Vagina (tissue), 2 donors: ENCODE data around the gene LAMP2. TPM values are rescaled to one million over a fixed set of nuclear protein-coding genes. Genes with fewer than 3 reads are reported as not detected.

ENCODE experiments used
- DNase-seq, 2 donors: peaks; one replicate each; pipeline ENCODE4 v3.0.0-alpha.2; 2017; ENCODE audit errors: extremely low spot score in 2 of 2
- H3K27ac ChIP-seq: fragments of 200-600 bp; sonication (generic); one replicate; pipeline ENCODE4 v1.5.1; 2019
- H3K27me3 ChIP-seq: fragments of 200-600 bp; sonication (generic); one replicate; pipeline ENCODE4 v1.5.1; 2019
- H3K36me3 ChIP-seq, 2 donors: fragments of 200-600 bp; sonication (generic); one replicate each; pipeline ENCODE4 v1.5.1; 2017 to 2019
- H3K4me1 ChIP-seq: fragments of 200-600 bp; sonication (generic); one replicate; pipeline ENCODE4 v1.5.1; 2019
- H3K4me3 ChIP-seq, 2 donors: fragments of 200-600 bp; sonication (generic); 1 replicate in 1 of 2; 2 replicates in 1 of 2; pipeline ENCODE4 v1.5.1; 2016 to 2019
- H3K9me3 ChIP-seq: fragments of 200-600 bp; sonication (generic); one replicate; pipeline ENCODE4 v1.5.1; 2019
- CTCF ChIP-seq, 3 experiments: fragments of 450-650 bp in 2 of 3; fragments of 200-600 bp in 1 of 3; sonication (generic) in 1 of 3; IDR thresholded peaks; one replicate each; pipeline ENCODE4 v1.5.1; 2017 to 2019; ENCODE audit warnings: antibody characterized with exemption in 3 of 3, mild to moderate bottlenecking in 2 of 3, moderate library complexity in 2 of 3
- POLR2A ChIP-seq, 2 donors: fragments of 450-650 bp; IDR thresholded peaks; one replicate each; pipeline ENCODE4 v1.6.1; 2017; ENCODE audit warnings: antibody characterized with exemption in 2 of 2, mild to moderate bottlenecking in 2 of 2, moderate library complexity in 2 of 2
- POLR2AphosphoS5 ChIP-seq, 2 donors: sonication (generic); formaldehyde crosslinking; IDR thresholded peaks; one replicate each; pipeline ENCODE4 v1.9.0; 2017; ENCODE audit warnings: antibody characterized with exemption in 2 of 2, mild to moderate bottlenecking in 2 of 2, low read depth in 1 of 2; ENCODE audit not compliant: insufficient read depth in 1 of 2
- intact Hi-C: fragments of 100-400 bp; cut with DNase I; formaldehyde crosslinking; loops from one replicate; pipeline ENCODE4 v1.15.1; 2023
- total RNA-seq: library from RNA; depleted of rRNA; stranded (reverse); fragments of >200 nt; gene quantifications from one replicate; pipeline ENCODE4 v1.2.3, GENCODE V29; 2016

LAMP2 gene
- total RNA-seq, 1 donor from 2014 or later: 106 TPM

- H3K4me1 ChIP-seq: no peaks in the 10 kb centered on the region
- DNase-seq: no peak
- intact Hi-C loops: no loop called here
- H3K27me3 ChIP-seq: no peaks in the 10 kb centered on the region
- no peaks in the 10 kb centered on the region for H3K36me3 ChIP-seq
- H3K9me3 ChIP-seq: no peaks in the 10 kb centered on the region
- no peak for TF ChIP-seq CTCF (IDR thresholded peaks at IDR 0.05)
- no peak for TF ChIP-seq POLR2A (IDR thresholded peaks at IDR 0.05)
- no peak for TF ChIP-seq POLR2AphosphoS5 (IDR thresholded peaks at IDR 0.05; ENCODE audit: insufficient read depth in 1 of 2, low read depth in 1 of 2)
- H3K4me3 ChIP-seq: no peak overlapping the region
- H3K27ac ChIP-seq: no peak overlapping the region
Observed at GRCh38 chrX:120439921-120440320, 29.2 kb downstream of the LAMP2 start.

GRCh38 chrX:120429776-120430540 is 39.1 kb downstream of the LAMP2 start:
- intact Hi-C loops: loop anchor here (5.0 kb wide), 1 partner anchor 1957 kb away; no protein-coding TSS in a partner anchor
- Histone ChIP-seq H3K36me3 (no peaks in the 10 kb centered on the region), H3K27ac (no peak overlapping the region), H3K4me1 (no peaks in the 10 kb centered on the region), H3K4me3 (no peak overlapping the region), H3K27me3 (no peaks in the 10 kb centered on the region), H3K9me3 (no peaks in the 10 kb centered on the region)
- no peak for DNase-seq
- TF ChIP-seq POLR2AphosphoS5 (IDR thresholded peaks at IDR 0.05; ENCODE audit: insufficient read depth in 1 of 2, low read depth in 1 of 2) (no peak), POLR2A (IDR thresholded peaks at IDR 0.05) (no peak), CTCF (IDR thresholded peaks at IDR 0.05) (no peak)

GRCh38 chrX:120428309-120428708 is 40.8 kb downstream of the LAMP2 start:
- no peak for TF ChIP-seq POLR2AphosphoS5 (IDR thresholded peaks at IDR 0.05; ENCODE audit: insufficient read depth in 1 of 2, low read depth in 1 of 2)
- no peak for TF ChIP-seq POLR2A (IDR thresholded peaks at IDR 0.05)
- TF ChIP-seq CTCF (IDR thresholded peaks at IDR 0.05): no peak
- DNase-seq: no peak
- intact Hi-C loops: loop anchor here (5.0 kb wide), 1 partner anchor 1959 kb away; no protein-coding TSS in a partner anchor
- Histone ChIP-seq H3K36me3 (no peaks in the 10 kb centered on the region), H3K27me3 (no peaks in the 10 kb centered on the region), H3K4me1 (no peaks in the 10 kb centered on the region), H3K9me3 (no peaks in the 10 kb centered on the region), H3K4me3 (no peak overlapping the region), H3K27ac (no peak overlapping the region)

- intact Hi-C loops: loop anchor here (5.0 kb wide), 1 partner anchor 1961 kb away; no protein-coding TSS in a partner anchor
- H3K27me3 ChIP-seq: no peaks in the 10 kb centered on the region
- TF ChIP-seq POLR2AphosphoS5 (IDR thresholded peaks at IDR 0.05; ENCODE audit: insufficient read depth in 1 of 2, low read depth in 1 of 2) (no peak), CTCF (IDR thresholded peaks at IDR 0.05) (no peak), POLR2A (IDR thresholded peaks at IDR 0.05) (no peak)
- no peaks in the 10 kb centered on the region for H3K4me1 ChIP-seq
- H3K9me3 ChIP-seq: no peaks in the 10 kb centered on the region
- no peak for DNase-seq
- H3K36me3 ChIP-seq: no peaks in the 10 kb centered on the region
- no peak overlapping the region for H3K27ac ChIP-seq
- no peak overlapping the region for H3K4me3 ChIP-seq
Observed at GRCh38 chrX:120426599-120426998, 42.5 kb downstream of the LAMP2 start.

GRCh38 chrX:120419463-120419862 is 49.6 kb downstream of the LAMP2 start:
- DNase-seq: no peak
- Histone ChIP-seq H3K27ac (no peak overlapping the region), H3K4me3 (no peak overlapping the region), H3K9me3 (no peaks in the 10 kb centered on the region), H3K36me3 (no peaks in the 10 kb centered on the region), H3K27me3 (no peaks in the 10 kb centered on the region), H3K4me1 (no peaks in the 10 kb centered on the region)
- TF ChIP-seq POLR2AphosphoS5 (IDR thresholded peaks at IDR 0.05; ENCODE audit: insufficient read depth in 1 of 2, low read depth in 1 of 2): no peak
- no peak for TF ChIP-seq CTCF (IDR thresholded peaks at IDR 0.05)
- TF ChIP-seq POLR2A (IDR thresholded peaks at IDR 0.05): no peak
- intact Hi-C loops: no loop called here
